Common myeloid progenitor, CD34-positive (primary cell): ENCODE results near the gene MN1.

Experiments used
- CTCF ChIA-PET: fragments of 350-600 bp; sonication (Branson Sonifier 250); formaldehyde crosslinking; loops from one replicate; lab custom pipeline; 2021; ENCODE audit warnings: antibody characterized with exemption; lab: Charles Lee
- POLR2A ChIA-PET: fragments of 350-600 bp; sonication (Branson Sonifier 250); formaldehyde crosslinking; loops from one replicate; lab custom pipeline; 2021; ENCODE audit warnings: antibody characterized with exemption; lab: Charles Lee
- DNase-seq, 3 donors: peaks; one replicate each; pipeline versions ENCODE4 v3.0.0 to v3.0.0-alpha.2; 2013
- H3K27ac ChIP-seq, 2 experiments: 1 replicate in 1 of 2; 2 replicates in 1 of 2; pipeline ENCODE4 v1.7.0; 2013; ENCODE audit warnings: inconsistent platforms in 2 of 2, low read length in 2 of 2, mild to moderate bottlenecking in 2 of 2, low read depth in 1 of 2, moderate library complexity in 1 of 2; ENCODE audit not compliant: severe bottlenecking in 2 of 2, insufficient read depth in 1 of 2, poor library complexity in 1 of 2
- H3K27me3 ChIP-seq, 5 experiments: replicated peaks in 2 of 5; 1 replicate in 3 of 5; 2 replicates in 2 of 5; pipeline versions ENCODE4 v1.6.1 to v1.7.0; 2013; ENCODE audit warnings: low read length in 4 of 5, mild to moderate bottlenecking in 2 of 5, moderate library complexity in 2 of 5, inconsistent platforms in 1 of 5; ENCODE audit not compliant: insufficient read depth in 5 of 5, control insufficient read depth in 4 of 5
- H3K36me3 ChIP-seq, 4 experiments: 1 replicate in 2 of 4; 2 replicates in 2 of 4; pipeline versions ENCODE4 v1.6.1 to v1.7.0; 2013; ENCODE audit warnings: low read length in 3 of 4, control low read depth in 1 of 4, mild to moderate bottlenecking in 1 of 4; ENCODE audit not compliant: control insufficient read depth in 4 of 4, insufficient read depth in 4 of 4
- H3K4me1 ChIP-seq, 4 experiments: 1 replicate in 3 of 4; 2 replicates in 1 of 4; pipeline versions ENCODE4 v1.6.1 to v1.7.1; 2013; ENCODE audit warnings: low read length in 3 of 4, mild to moderate bottlenecking in 3 of 4, control low read depth in 1 of 4, inconsistent platforms in 1 of 4, moderate library complexity in 1 of 4; ENCODE audit not compliant: control insufficient read depth in 4 of 4, insufficient read depth in 4 of 4; ENCODE audit errors: control extremely low read depth in 1 of 4
- H3K4me3 ChIP-seq, 7 experiments: 1 replicate in 4 of 7; 2 replicates in 3 of 7; pipeline versions ENCODE4 v1.5.1 to v1.7.0; 2013; ENCODE audit warnings: mild to moderate bottlenecking in 7 of 7, low read length in 6 of 7, moderate library complexity in 6 of 7, inconsistent platforms in 2 of 7, low read depth in 2 of 7, control low read depth in 1 of 7; ENCODE audit not compliant: insufficient read depth in 4 of 7, control insufficient read depth in 1 of 7; ENCODE audit errors: extremely low read depth in 1 of 7
- H3K9me3 ChIP-seq, 5 experiments: 1 replicate in 4 of 5; 2 replicates in 1 of 5; pipeline versions ENCODE4 v1.6.1 to v1.7.1; 2013; ENCODE audit warnings: low read length in 4 of 5, mild to moderate bottlenecking in 2 of 5, inconsistent platforms in 1 of 5, low read depth in 1 of 5, moderate library complexity in 1 of 5; ENCODE audit not compliant: control insufficient read depth in 4 of 5, insufficient read depth in 2 of 5; ENCODE audit errors: control extremely low read depth in 1 of 5
- WGBS: methylation state at CpG from one replicate; pipeline ENCODE4 v1.1.5; 2013; ENCODE audit not compliant: insufficient coverage; 5-methylcytosine and 5-hydroxymethylcytosine counted together

The MN1 gene

GRCh38 chr22:27732841-27733240 lies 68.7 kb downstream of the MN1 start:
- Histone ChIP-seq H3K9me3 (peaks cover 0 to 6% (median 0%) of the 10 kb centered on the region in 5 experiments), H3K4me1 (peaks cover 0 to 3% (median 0%) of the 10 kb centered on the region in 4 experiments), H3K36me3 (no peaks in the 10 kb centered on the region), H3K4me3 (no peak overlapping the region), H3K27me3 (no peaks in the 10 kb centered on the region), H3K27ac (no peak overlapping the region)
- CTCF ChIA-PET: interaction anchor here (1.5 kb wide), 2 partner anchors 9 to 24 kb away, joined by 4 to 5 read pairs; no protein-coding TSS in a partner anchor
- whole genome bisulfite sequencing: 97% methylated on average over 6 of the region's 6 CpGs
- POLR2A ChIA-PET: no interaction called here
- DNase-seq: no peak

GRCh38 chr22:27732391-27732790 lies 69.2 kb downstream of the MN1 start:
- no peaks in the 10 kb centered on the region for H3K36me3 ChIP-seq
- no peaks in the 10 kb centered on the region for H3K27me3 ChIP-seq
- 97% methylated on average over 2 of the region's 2 CpGs for WGBS
- no peak overlapping the region for H3K4me3 ChIP-seq
- DNase-seq: no peak
- CTCF ChIA-PET: interaction anchor here (1.1 kb wide), 1 partner anchor 14 kb away, joined by 3 read pairs; no protein-coding TSS in a partner anchor
- POLR2A ChIA-PET: no interaction called here
- H3K4me1 ChIP-seq: peaks cover 0 to 5% (median under 1%) of the 10 kb centered on the region in 4 experiments
- no peak overlapping the region for H3K27ac ChIP-seq
- peaks cover 0 to 3% (median 0%) of the 10 kb centered on the region in 5 experiments for H3K9me3 ChIP-seq

- WGBS: no CpG with 5 or more reads among the region's 3 CpGs
- POLR2A ChIA-PET: no interaction called here
Measured at GRCh38 chr22:27731621-27732020, 69.9 kb downstream of the MN1 start.

DNA sequence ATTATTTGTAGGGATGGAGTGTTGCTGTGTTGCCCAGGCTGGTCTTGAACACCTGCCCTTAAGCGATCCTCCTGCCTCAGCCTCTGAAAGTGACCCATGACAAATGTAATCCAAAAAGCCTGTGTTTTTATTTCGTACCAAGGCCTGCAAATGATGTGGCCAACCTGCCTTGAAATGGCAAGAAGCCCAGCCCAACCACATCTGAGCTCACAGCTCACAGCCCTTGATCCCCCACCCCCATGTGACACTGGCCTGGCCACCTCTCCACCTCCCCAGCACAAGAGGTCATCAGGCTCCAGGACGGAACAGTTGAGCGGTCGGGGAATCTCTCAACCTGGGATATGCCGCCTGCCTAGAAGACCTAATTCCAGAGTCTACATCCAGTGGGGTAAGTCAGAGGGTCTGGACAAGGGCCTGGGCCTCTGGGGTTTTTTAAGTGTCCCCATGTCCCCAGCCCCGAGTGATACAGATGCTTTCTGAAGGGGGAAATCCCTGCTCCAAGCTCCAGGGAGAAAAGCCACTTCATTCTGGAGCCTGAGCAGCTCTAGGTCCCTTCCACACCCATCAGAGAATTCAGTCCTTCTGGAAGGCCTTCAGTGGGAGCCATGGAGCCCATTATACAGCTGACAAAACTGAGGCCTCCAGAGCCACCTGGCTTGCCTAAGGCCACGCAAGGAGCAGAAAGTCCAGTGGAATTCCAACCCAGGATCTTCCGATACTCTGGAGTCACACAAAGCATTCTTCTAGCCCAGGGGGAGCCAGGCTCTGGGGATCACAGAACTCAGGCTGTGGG lies 70.7 kb downstream of the MN1 start:
- CTCF ChIA-PET: interaction anchor here (0.5 to 1.1 kb wide), 3 partner anchors 16 to 30 kb away, joined by 3 read pairs; no protein-coding TSS in a partner anchor
- POLR2A ChIA-PET: no interaction called here
- no peaks in the 10 kb centered on the region for H3K36me3 ChIP-seq
- no peak overlapping the region for H3K27ac ChIP-seq
- H3K9me3 ChIP-seq: no peaks in the 10 kb centered on the region
- H3K4me3 ChIP-seq: no peak overlapping the region
- H3K4me1 ChIP-seq: peaks cover 0 to 19% (median 11%) of the 10 kb centered on the region in 4 experiments
- H3K27me3 ChIP-seq: no peaks in the 10 kb centered on the region
- whole genome bisulfite sequencing: 97% methylated on average over 9 of the region's 9 CpGs
- DNase-seq: no peak

More at GRCh38 chr22:27731621-27732020, 69.9 kb downstream of the MN1 start:
- no peak for DNase-seq
- Histone ChIP-seq H3K4me1 (peaks cover 0 to 12% (median 7%) of the 10 kb centered on the region in 4 experiments), H3K4me3 (no peak overlapping the region), H3K27ac (no peak overlapping the region), H3K27me3 (no peaks in the 10 kb centered on the region), H3K9me3 (no peaks in the 10 kb centered on the region), H3K36me3 (no peaks in the 10 kb centered on the region)
- CTCF ChIA-PET: interaction anchor here (1.1 kb wide), 1 partner anchor 15 kb away, joined by 3 read pairs; no protein-coding TSS in a partner anchor

- no peaks in the 10 kb centered on the region for H3K36me3 ChIP-seq
- ChIA-PET POLR2A (no interaction called here), CTCF (no interaction called here)
- no peak overlapping the region for H3K4me3 ChIP-seq
- peaks cover 0 to 4% (median 0%) of the 10 kb centered on the region in 5 experiments for H3K9me3 ChIP-seq
- 81% methylated on average over 3 of the region's 4 CpGs for WGBS
- no peak overlapping the region for H3K27ac ChIP-seq
- DNase-seq: no peak
- H3K4me1 ChIP-seq: peaks cover 0 to 22% (median 13%) of the 10 kb centered on the region in 4 experiments
- H3K27me3 ChIP-seq: no peaks in the 10 kb centered on the region
Measured at GRCh38 chr22:27729246-27729645, 72.3 kb downstream of the MN1 start.

GRCh38 chr22:27727673-27728451 lies 73.7 kb downstream of the MN1 start:
- ChIA-PET CTCF (no interaction called here), POLR2A (no interaction called here)
- WGBS: 100% methylated on average over 2 of the region's 4 CpGs

More at GRCh38 chr22:27727673-27728451, 73.7 kb downstream of the MN1 start:
- Histone ChIP-seq H3K4me3 (no peak overlapping the region), H3K27ac (no peak overlapping the region), H3K27me3 (no peaks in the 10 kb centered on the region), H3K4me1 (peaks cover 0 to 22% (median 13%) of the 10 kb centered on the region in 4 experiments), H3K36me3 (no peaks in the 10 kb centered on the region), H3K9me3 (peaks cover 0 to 5% (median 0%) of the 10 kb centered on the region in 5 experiments)
- no peak for DNase-seq
